ENCODE results near the gene GPRC5C.

Gene GPRC5C

DNA sequence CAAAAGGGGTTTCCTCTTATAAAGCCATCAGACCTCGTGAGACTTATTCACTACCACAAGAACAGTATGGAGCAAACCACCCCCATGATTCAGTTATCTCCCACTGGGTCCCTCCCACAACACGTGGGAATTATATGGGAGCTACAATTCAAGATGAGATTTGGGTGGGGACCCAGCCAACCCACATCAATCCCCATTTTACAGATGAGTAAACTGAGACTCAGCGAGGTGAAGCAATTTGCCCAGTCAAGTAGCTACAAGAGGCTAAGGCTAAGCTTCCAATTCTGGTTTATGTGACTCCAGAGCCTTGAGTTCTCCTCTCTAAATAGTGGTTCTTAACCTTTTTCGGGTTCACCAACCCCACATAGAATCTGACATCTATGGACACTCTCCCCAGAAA is 43.3 kb downstream of the GPRC5C start:
- no peak for DNase-seq

DNA sequence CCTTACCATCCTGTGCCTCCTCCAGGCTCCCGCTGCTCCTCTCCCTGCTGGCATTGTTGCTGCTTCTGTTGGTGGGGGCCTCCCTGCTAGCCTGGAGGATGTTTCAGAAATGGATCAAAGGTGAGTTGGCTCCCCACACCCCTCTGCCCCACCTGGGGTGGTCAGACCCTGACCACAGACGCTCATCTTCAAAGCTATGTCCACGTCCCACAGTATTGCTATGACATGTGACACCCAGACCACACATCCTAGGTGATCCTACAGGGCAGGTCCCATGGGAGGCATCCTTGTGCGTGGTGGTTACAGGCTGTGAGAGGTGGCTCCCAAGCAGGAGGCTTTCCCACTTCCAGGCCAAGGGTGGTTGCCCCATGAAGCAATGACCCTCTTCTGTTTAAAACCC is 45.5 kb downstream of the GPRC5C start:
- DNase-seq = no peak

DNA sequence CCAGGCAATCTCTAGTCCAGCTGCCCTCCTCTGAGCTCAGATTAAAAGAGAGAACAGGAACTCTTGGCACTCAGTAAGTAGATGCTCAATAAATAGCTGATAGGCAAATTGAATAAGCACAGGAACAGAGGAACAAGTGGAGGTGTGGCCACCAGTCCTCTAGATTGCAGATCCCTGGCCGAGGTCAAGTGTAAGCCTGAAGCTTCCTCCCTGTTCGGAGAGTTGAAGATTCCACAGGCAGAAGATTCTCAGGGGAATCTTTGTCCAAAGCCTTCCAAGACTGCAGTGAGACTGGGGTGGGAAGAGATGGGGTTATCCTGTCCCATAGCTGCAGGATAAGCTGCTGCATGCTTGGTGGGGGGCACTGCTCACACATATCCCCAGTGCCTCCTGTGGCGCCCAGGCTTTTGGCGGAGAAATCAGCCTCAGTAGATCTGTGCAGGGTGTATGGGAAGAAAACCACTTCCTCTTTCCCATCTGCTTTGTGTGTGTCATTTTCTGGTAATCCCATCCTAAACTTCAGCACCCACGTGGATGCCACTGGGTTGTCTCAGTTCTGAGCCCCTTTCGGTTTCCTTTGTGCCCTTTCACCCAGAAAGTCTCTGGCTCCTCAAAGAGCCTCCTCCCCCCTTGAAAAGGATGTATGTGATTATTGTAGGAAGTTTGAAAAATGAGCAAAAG is 46.7 kb downstream of the GPRC5C start:
- peak; percentile 72 for DNase-seq

DNA sequence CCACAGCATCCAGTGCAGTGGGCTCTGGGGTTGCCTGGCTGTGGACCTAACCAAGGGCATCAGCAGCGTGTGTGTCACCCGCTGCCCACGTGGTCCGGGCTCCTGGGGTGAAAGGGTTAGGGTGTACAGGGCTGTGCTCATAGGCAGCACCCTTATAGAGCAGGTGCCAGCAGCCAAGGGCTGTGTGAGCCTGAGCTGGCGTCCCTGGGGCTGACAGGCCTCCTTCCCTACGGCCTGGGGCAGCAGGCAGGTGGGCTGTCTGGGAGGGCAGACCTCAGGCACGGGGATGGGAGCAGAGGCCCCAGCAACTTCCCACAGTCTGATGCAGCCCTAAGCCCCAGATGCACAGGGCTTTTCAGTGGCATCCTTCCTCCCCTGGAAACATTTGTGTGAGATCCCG is 48.4 kb downstream of the GPRC5C start:
- no peak for DNase-seq

DNA sequence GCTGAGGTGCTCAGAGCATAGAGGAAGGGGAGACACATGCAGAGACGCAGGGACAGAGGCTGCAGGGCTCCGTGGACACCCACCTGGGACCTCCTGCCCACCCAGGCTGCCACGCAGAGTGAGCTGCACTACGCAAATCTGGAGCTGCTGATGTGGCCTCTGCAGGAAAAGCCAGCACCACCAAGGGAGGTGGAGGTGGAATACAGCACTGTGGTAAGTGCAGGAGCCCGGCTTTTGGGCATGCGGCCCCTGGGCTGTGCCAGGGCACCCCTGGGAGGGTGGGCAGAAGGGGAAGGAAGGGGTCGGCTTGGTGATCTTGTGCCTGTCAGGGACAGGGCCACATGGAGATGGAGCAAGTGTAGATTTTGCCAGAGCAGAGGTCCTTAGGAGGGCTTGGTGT is 49.7 kb downstream of the GPRC5C start:
- DNase-seq = no peak

DNA sequence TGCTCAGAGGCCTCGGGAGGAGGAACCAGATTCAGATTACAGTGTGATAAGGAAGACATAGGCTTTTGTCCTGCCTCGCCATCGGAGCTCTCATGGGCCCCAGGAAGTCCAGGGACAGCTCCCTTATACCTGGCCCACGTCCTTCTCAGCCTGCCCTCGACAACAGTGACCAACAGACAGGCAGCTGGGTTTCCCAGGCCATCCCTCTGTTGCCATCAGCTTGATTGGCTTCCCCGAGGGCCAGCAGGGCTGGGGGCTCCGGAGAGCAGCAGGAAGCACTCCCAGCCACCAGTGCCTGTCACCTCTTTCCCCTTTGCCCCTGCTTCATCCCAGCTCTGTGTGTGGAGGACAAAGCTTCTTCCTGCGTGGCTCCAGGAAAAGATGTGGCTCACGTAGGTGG is 52.2 kb downstream of the GPRC5C start:
- DNase-seq = peak; percentile 31

DNA sequence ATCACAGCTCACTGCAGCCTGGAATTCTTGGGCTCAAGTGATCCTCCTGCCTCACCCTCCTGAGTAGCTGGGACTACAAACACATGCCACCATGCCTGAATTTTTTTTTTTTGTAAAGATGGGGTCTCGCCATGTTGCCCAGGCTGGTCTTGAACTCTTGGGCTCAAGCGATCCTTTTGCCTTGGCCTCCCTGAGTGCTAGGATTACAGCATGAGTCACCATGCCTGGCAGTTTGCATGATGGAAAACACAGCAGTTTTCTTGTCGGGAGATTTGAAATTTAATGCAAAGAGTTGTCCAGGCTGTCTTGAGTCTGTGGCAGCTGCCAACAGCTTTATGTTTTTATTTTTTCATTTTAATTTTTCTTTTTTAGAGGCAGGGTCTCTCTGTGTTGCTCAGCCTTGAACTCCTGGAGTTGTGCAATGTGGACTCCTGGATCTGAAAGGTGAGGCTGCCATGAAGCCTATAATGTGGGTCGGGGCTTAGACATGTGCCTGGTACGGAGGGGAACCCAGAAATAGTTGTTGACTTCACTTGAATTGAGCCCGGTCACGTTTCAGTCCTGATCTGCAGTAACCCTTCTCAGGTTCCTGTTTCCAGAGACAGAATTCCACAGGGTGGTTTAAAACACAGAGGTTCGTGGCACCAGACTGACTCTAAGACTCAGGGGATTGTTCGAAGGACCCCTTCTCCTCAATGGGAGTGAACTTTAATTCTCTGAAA is 53.3 kb downstream of the GPRC5C start:
- DNase-seq = peak; percentile 5

DNA sequence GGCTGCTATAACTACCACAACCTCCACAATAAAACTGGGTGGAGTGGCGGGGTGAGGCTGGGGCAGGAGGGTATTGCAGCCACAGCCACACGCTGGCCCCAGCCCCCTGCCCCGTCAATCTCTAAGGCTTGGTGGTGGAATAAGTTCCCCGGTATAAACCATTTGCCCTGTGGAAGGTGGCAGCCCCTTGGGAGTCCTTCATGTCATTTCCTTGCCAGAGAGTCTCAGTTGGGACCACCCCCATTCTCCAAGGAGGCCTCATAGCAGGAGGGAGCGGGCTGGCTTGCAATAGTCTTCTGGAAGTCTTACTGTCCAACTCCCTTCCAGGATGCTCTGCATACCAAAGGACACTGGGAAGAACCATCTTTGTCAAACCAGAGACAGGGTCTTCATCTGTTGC is 54.0 kb downstream of the GPRC5C start:
- DNase-seq = peak; percentile 27

DNA sequence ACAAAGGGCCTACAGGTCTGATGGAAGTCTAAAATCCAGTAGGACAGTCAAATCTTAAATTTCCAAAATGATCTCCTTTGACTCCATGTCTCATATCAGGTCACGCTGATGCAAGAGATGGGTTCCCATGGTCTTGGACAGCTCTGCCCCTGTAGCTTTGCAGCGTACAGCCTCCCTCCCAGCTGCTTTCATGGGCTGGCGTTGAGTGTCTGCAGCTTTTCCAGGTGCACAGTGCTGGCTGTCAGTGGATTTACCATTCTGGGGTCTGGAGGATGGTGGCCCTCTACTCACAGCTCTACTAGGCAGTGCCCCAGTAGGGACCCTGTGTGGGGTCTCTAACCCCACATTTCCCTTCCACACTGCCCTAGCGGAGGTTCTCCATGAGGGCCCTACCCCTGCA is 56.4 kb downstream of the GPRC5C start:
- peak; percentile 39 for DNase-seq

DNA sequence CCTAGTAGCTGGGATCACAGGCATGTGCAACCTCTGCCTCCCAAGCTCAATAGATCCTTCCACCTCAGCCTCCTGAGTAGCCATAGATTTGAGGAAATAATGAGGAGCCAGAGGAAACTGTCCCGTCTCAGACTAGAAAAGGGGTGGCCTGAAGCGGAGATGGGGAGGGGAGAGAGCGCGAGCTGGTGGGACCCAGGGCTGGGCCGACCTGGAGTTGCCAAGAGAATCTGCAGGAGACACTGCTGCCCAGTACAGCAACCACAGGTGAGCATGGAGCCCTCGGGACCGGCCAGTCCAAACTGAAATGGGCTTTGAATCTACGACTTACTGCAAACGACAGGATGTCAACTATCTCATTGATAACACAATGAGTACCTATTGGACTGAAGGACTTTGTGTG is 58.8 kb downstream of the GPRC5C start:
- DNase-seq = peak; percentile 54

DNA sequence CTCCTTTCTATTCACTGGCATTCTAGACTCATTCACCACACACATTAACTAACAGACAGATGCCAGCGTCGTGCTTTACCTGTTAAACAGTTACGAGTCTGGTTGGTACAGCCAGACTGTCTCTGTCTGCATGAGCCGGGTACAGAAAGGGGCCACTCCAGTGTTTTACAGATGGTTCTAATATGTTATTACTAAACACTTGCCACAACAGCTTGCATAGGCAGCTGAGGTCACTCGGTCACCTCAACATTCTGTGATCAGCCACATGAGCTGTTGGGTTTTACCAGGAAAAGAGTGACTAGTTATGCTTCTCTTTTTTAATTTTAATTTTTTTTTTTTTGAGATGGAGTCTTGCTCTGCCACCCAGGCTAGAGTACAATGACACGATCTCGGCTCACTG is 59.7 kb downstream of the GPRC5C start:
- DNase-seq = peak; percentile 10

DNA sequence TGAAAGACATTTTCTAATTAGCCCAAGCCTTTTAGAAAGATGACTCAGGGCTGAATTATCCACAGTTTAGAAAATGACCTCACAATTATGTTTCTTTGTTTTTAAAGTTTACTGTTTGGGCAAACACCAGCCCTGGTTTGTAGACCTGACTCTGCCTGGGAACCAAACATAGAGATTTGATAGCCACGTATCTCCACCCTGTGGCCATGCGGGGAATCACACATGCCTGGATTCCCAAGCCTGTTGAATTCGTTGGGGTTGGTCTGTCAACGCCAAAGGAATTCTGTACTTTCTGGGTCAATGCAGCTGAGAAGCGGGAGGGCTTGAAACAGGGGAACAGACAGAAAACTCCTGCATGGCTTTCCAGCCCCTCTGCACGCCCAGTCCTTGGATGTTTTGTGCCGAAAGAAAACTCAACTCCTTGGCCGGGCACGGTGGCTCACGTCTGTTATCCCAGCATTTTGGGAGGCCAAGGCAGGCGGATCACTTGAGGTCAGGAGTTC is 61.5 kb downstream of the GPRC5C start:
- DNase-seq = peak; percentile 87
